ENCODE data around the gene FLT3.

DNA sequence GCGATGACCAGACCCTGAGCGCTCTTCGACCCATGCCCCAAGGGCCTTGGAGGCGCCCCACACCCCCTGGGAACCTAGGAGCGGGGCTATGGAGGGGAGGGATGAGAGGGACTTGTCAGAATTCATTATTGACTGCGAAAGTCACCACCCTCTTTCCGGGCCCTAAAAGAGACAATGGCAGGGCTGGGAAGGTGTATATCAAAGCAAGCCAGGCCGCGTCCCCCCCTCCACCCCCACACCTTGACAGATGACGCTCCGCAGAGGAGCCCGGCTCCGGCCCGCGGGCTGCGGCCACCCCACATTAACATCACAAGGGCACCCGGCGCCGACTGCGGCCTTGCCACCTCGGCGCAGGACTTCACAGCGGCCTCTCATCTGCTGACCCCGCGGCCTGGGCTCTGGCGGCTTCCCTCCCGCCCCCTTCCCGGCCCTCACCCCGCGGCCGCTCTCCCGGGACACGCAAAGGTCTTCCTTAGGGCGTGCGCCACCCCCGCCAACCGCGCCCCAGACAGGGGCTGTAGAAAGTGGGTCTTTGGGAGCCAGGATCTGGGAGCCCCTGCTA is 133.7 kb downstream of the FLT3 start:
- no peak for TF ChIP-seq ZNF253 (CRISPR knock-in tag; IDR thresholded peaks at IDR 0.05; ENCODE audit: borderline replicate concordance)
- TF ChIP-seq HDAC6 (IDR thresholded peaks at IDR 0.05; ENCODE audit: low read depth, low read length): no peak
- no peak for TF ChIP-seq MYC (CRISPR knock-in tag; IDR thresholded peaks at IDR 0.05; ENCODE audit: borderline replicate concordance)
- TF ChIP-seq, protein P1, sequence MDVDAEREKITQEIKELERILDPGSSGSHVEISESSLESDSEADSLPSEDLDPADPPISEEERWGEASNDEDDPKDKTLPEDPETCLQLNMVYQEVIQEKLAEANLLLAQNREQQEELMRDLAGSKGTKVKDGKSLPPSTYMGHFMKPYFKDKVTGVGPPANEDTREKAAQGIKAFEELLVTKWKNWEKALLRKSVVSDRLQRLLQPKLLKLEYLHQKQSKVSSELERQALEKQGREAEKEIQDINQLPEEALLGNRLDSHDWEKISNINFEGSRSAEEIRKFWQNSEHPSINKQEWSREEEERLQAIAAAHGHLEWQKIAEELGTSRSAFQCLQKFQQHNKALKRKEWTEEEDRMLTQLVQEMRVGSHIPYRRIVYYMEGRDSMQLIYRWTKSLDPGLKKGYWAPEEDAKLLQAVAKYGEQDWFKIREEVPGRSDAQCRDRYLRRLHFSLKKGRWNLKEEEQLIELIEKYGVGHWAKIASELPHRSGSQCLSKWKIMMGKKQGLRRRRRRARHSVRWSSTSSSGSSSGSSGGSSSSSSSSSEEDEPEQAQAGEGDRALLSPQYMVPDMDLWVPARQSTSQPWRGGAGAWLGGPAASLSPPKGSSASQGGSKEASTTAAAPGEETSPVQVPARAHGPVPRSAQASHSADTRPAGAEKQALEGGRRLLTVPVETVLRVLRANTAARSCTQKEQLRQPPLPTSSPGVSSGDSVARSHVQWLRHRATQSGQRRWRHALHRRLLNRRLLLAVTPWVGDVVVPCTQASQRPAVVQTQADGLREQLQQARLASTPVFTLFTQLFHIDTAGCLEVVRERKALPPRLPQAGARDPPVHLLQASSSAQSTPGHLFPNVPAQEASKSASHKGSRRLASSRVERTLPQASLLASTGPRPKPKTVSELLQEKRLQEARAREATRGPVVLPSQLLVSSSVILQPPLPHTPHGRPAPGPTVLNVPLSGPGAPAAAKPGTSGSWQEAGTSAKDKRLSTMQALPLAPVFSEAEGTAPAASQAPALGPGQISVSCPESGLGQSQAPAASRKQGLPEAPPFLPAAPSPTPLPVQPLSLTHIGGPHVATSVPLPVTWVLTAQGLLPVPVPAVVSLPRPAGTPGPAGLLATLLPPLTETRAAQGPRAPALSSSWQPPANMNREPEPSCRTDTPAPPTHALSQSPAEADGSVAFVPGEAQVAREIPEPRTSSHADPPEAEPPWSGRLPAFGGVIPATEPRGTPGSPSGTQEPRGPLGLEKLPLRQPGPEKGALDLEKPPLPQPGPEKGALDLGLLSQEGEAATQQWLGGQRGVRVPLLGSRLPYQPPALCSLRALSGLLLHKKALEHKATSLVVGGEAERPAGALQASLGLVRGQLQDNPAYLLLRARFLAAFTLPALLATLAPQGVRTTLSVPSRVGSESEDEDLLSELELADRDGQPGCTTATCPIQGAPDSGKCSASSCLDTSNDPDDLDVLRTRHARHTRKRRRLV (CRISPR knock-in tag; IDR thresholded peaks at IDR 0.05): no peak
- TF ChIP-seq, protein P2, sequence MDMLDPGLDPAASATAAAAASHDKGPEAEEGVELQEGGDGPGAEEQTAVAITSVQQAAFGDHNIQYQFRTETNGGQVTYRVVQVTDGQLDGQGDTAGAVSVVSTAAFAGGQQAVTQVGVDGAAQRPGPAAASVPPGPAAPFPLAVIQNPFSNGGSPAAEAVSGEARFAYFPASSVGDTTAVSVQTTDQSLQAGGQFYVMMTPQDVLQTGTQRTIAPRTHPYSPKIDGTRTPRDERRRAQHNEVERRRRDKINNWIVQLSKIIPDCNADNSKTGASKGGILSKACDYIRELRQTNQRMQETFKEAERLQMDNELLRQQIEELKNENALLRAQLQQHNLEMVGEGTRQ (IDR thresholded peaks at IDR 0.05; ENCODE audit: low read depth, low read length): no peak
- TF ChIP-seq, protein P2 (CRISPR knock-in tag; IDR thresholded peaks at IDR 0.05; ENCODE audit: borderline replicate concordance): no peak
- TF ChIP-seq SRSF9 (IDR thresholded peaks at IDR 0.05; ENCODE audit: borderline replicate concordance, insufficient read depth, low read depth, low read length, poor library complexity, severe bottlenecking): no peak
- TF ChIP-seq, protein P3, sequence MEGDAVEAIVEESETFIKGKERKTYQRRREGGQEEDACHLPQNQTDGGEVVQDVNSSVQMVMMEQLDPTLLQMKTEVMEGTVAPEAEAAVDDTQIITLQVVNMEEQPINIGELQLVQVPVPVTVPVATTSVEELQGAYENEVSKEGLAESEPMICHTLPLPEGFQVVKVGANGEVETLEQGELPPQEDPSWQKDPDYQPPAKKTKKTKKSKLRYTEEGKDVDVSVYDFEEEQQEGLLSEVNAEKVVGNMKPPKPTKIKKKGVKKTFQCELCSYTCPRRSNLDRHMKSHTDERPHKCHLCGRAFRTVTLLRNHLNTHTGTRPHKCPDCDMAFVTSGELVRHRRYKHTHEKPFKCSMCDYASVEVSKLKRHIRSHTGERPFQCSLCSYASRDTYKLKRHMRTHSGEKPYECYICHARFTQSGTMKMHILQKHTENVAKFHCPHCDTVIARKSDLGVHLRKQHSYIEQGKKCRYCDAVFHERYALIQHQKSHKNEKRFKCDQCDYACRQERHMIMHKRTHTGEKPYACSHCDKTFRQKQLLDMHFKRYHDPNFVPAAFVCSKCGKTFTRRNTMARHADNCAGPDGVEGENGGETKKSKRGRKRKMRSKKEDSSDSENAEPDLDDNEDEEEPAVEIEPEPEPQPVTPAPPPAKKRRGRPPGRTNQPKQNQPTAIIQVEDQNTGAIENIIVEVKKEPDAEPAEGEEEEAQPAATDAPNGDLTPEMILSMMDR (CRISPR knock-in tag; IDR thresholded peaks at IDR 0.05): no peak
